Measurements from ENCODE around the gene CHST4. TPM values are rescaled to one million over a fixed set of nuclear protein-coding genes. Genes with fewer than 3 reads are reported as not detected.

The CHST4 gene
- total and polyA plus RNA-seq, 2 of the 4 experiments (the other 2 are of a cell fraction) = not detected

DNA sequence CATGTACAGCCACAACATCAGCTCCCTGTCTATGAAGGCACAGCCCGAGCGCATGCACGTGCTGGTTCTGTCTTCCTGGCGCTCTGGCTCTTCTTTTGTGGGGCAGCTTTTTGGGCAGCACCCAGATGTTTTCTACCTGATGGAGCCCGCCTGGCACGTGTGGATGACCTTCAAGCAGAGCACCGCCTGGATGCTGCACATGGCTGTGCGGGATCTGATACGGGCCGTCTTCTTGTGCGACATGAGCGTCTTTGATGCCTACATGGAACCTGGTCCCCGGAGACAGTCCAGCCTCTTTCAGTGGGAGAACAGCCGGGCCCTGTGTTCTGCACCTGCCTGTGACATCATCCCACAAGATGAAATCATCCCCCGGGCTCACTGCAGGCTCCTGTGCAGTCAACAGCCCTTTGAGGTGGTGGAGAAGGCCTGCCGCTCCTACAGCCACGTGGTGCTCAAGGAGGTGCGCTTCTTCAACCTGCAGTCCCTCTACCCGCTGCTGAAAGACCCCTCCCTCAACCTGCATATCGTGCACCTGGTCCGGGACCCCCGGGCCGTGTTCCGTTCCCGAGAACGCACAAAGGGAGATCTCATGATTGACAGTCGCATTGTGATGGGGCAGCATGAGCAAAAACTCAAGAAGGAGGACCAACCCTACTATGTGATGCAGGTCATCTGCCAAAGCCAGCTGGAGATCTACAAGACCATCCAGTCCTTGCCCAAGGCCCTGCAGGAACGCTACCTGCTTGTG, 10.7 kb downstream of the CHST4 start:
- WGBS, 2 experiments (ENCODE audit: extremely low coverage in 2 of 2, insufficient read length in 1 of 2) = 67% methylated on average over 14 of the region's 28 CpGs; no CpG with 5 or more reads in 1 of the 2 experiments

More for the DNA sequence above, 10.7 kb downstream of the CHST4 start:
- Histone ChIP-seq H3K4me3 (ENCODE audit: insufficient read depth, low read depth, low read length) (no peak overlapping the region), H3K79me1 (ENCODE audit: low read depth in 1 of 2, low read length in 2 of 2) (no peaks in the 10 kb centered on the region), H4K91ac (ENCODE audit: insufficient read depth, low read depth, low read length) (no peak overlapping the region), H3K9me3 (ENCODE audit: control insufficient read depth, insufficient read depth, low read length) (no peaks in the 10 kb centered on the region), H3K23ac (ENCODE audit: low read depth, low read length) (no peak overlapping the region), H3K4ac (ENCODE audit: low read depth, low read length) (no peak overlapping the region), H2BK20ac (ENCODE audit: low read depth, low read length) (no peak overlapping the region), H2BK120ac (ENCODE audit: low read depth, low read length) (no peak overlapping the region), H3K4me1 (ENCODE audit: control insufficient read depth, insufficient read depth, low read length) (no peaks in the 10 kb centered on the region), H3K9me1 (ENCODE audit: insufficient read depth, low read length) (no peaks in the 10 kb centered on the region), H2BK15ac (ENCODE audit: low read depth, low read length) (no peak overlapping the region), H2AFZ (replicated peaks; ENCODE audit: low read length, poor library complexity) (no peak overlapping the region), H3K36me3 (ENCODE audit: control insufficient read depth, insufficient read depth, low read length) (no peaks in the 10 kb centered on the region), H2AK9ac (replicated peaks; ENCODE audit: low read depth, low read length, poor library complexity) (no peak overlapping the region), H3K9ac (ENCODE audit: low read depth, low read length) (no peak overlapping the region), H3K18ac (ENCODE audit: low read depth, low read length) (no peak overlapping the region), H3K56ac (ENCODE audit: extremely low read depth, insufficient read depth, low read length) (no peak overlapping the region), H2BK5ac (ENCODE audit: low read depth, low read length, poor library complexity, severe bottlenecking) (no peak overlapping the region), H3K4me2 (ENCODE audit: low read depth, low read length) (no peak overlapping the region), H3K14ac (replicated peaks; ENCODE audit: low read depth, low read length) (no peak overlapping the region), H3K27ac (ENCODE audit: insufficient read depth, low read length) (no peak overlapping the region), H4K20me1 (ENCODE audit: insufficient read depth, low read length) (no peaks in the 10 kb centered on the region), H4K5ac (ENCODE audit: low read depth, low read length) (no peak overlapping the region), H3K27me3 (ENCODE audit: control insufficient read depth, insufficient read depth, low read length) (no peaks in the 10 kb centered on the region), H4K8ac (ENCODE audit: low read depth in 2 of 2, low read length in 2 of 2) (no peak overlapping the region), H2AK5ac (ENCODE audit: low read depth, low read length) (no peak overlapping the region)
- no TSS peak for BruUV-seq (replicated peaks)
- in situ Hi-C loops (cut with MboI; ENCODE audit: low sequenced_read_pairs) (no loop called here), intact Hi-C loops (cut with micrococcal nuclease) (loop anchor here (1.0 kb wide), 1 partner anchor 125 kb away; no protein-coding TSS in a partner anchor), dilution Hi-C loops (cut with HindIII; ENCODE audit: low sequenced_read_pairs, unreplicated experiment) (no loop called here)
- ChIA-PET POLR2A (ENCODE audit: unreplicated experiment) (no interaction called here), CTCF (no interaction called here)
- TF ChIP-seq, protein P1, sequence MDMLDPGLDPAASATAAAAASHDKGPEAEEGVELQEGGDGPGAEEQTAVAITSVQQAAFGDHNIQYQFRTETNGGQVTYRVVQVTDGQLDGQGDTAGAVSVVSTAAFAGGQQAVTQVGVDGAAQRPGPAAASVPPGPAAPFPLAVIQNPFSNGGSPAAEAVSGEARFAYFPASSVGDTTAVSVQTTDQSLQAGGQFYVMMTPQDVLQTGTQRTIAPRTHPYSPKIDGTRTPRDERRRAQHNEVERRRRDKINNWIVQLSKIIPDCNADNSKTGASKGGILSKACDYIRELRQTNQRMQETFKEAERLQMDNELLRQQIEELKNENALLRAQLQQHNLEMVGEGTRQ (IDR thresholded peaks at IDR 0.05; ENCODE audit: low read depth, low read length) = no peak
- TF ChIP-seq, protein P2, sequence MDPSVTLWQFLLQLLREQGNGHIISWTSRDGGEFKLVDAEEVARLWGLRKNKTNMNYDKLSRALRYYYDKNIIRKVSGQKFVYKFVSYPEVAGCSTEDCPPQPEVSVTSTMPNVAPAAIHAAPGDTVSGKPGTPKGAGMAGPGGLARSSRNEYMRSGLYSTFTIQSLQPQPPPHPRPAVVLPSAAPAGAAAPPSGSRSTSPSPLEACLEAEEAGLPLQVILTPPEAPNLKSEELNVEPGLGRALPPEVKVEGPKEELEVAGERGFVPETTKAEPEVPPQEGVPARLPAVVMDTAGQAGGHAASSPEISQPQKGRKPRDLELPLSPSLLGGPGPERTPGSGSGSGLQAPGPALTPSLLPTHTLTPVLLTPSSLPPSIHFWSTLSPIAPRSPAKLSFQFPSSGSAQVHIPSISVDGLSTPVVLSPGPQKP (IDR thresholded peaks at IDR 0.05; ENCODE audit: borderline replicate concordance, low read depth, low read length) = no peak
- TF ChIP-seq MAZ (IDR thresholded peaks at IDR 0.05; ENCODE audit: borderline replicate concordance, low read depth, low read length) (no peak), MXI1 (IDR thresholded peaks at IDR 0.05; ENCODE audit: borderline replicate concordance, low read depth, low read length) (no peak), NFE2L2 (IDR thresholded peaks at IDR 0.05; ENCODE audit: low read depth, low read length) (no peak), FOS (IDR thresholded peaks at IDR 0.05; ENCODE audit: low read depth, low read length) (no peak), BHLHE40 (IDR thresholded peaks at IDR 0.05; ENCODE audit: low read depth, low read length) (no peak), RFX5 (IDR thresholded peaks at IDR 0.05; ENCODE audit: low read depth, low read length) (no peak), RCOR1 (IDR thresholded peaks at IDR 0.05; ENCODE audit: insufficient replicate concordance, low read length) (no peak), CEBPB (IDR thresholded peaks at IDR 0.05; ENCODE audit: low read depth, low read length) (no peak), SMC3 (IDR thresholded peaks at IDR 0.05; ENCODE audit: low read depth, low read length) (no peak), MAFK (IDR thresholded peaks at IDR 0.05; ENCODE audit: low read depth, low read length) (no peak), RAD21 (IDR thresholded peaks at IDR 0.05; ENCODE audit: low read length) (no peak), CHD1 (IDR thresholded peaks at IDR 0.05; ENCODE audit: low read depth, low read length) (no peak)
- TF ChIP-seq, protein P3, sequence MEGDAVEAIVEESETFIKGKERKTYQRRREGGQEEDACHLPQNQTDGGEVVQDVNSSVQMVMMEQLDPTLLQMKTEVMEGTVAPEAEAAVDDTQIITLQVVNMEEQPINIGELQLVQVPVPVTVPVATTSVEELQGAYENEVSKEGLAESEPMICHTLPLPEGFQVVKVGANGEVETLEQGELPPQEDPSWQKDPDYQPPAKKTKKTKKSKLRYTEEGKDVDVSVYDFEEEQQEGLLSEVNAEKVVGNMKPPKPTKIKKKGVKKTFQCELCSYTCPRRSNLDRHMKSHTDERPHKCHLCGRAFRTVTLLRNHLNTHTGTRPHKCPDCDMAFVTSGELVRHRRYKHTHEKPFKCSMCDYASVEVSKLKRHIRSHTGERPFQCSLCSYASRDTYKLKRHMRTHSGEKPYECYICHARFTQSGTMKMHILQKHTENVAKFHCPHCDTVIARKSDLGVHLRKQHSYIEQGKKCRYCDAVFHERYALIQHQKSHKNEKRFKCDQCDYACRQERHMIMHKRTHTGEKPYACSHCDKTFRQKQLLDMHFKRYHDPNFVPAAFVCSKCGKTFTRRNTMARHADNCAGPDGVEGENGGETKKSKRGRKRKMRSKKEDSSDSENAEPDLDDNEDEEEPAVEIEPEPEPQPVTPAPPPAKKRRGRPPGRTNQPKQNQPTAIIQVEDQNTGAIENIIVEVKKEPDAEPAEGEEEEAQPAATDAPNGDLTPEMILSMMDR (conservative IDR thresholded peaks at IDR 0.05; ENCODE audit: low read depth, low read length) = no peak
- no peak for DNase-seq
- ATAC-seq (ENCODE audit: low read depth) = no peak

All from IMR-90 (cell line).